Astrocyte (in vitro differentiated cells and primary cell): Measurements from ENCODE around the gene THAP11. TPM values are rescaled to one million over a fixed set of nuclear protein-coding genes. Genes with fewer than 3 reads are reported as not detected.
A peak's percentile ranks its signal among the peaks of the same experiment; 100 is the strongest.

Experiments used
- DNase-seq: peaks from one replicate; pipeline ENCODE4 v3.0.0-alpha.2; 2010; ENCODE audit warnings: low read depth
- FAIRE-seq: peaks from 2 replicates; lab custom pipeline; 2011; peaks lifted over from hg19 to GRCh38; lab: Jason Lieb, UNC
- H2AFZ ChIP-seq: 2 replicates; pipeline ENCODE4 v1.6.0; 2012; ENCODE audit warnings: low read depth, low read length, inconsistent platforms
- H3K27ac ChIP-seq: 2 replicates; pipeline ENCODE4 v1.5.1; 2011; ENCODE audit warnings: low read depth, low read length, inconsistent platforms
- H3K27me3 ChIP-seq: 2 replicates; pipeline ENCODE4 v1.6.0; 2011; ENCODE audit warnings: low read length, inconsistent platforms; ENCODE audit not compliant: insufficient read depth
- H3K36me3 ChIP-seq: 2 replicates; pipeline ENCODE4 v1.5.1; 2011; ENCODE audit warnings: low read length, inconsistent platforms; ENCODE audit not compliant: insufficient read depth
- H3K4me1 ChIP-seq: 2 replicates; pipeline ENCODE4 v1.5.1; 2011; ENCODE audit warnings: low read length, inconsistent platforms; ENCODE audit not compliant: insufficient read depth
- H3K4me2 ChIP-seq: 2 replicates; pipeline ENCODE4 v1.6.0; 2012; ENCODE audit warnings: low read length, inconsistent platforms
- H3K4me3 ChIP-seq: 2 replicates; pipeline ENCODE4 v1.5.1; 2011; ENCODE audit warnings: low read depth, mild to moderate bottlenecking, low read length, inconsistent platforms; ENCODE audit not compliant: insufficient read depth
- H3K79me2 ChIP-seq: 2 replicates; pipeline ENCODE4 v1.6.0; 2012; ENCODE audit warnings: mild to moderate bottlenecking, low read length, inconsistent platforms; ENCODE audit not compliant: insufficient read depth
- H3K9ac ChIP-seq: 2 replicates; pipeline ENCODE4 v1.6.0; 2012; ENCODE audit warnings: mild to moderate bottlenecking, low read length, inconsistent platforms
- H3K9me3 ChIP-seq: 2 replicates; pipeline ENCODE4 v1.5.1; 2012; ENCODE audit warnings: low read depth, mild to moderate bottlenecking, low read length, inconsistent platforms; ENCODE audit not compliant: insufficient read depth
- H4K20me1 ChIP-seq: 2 replicates; pipeline ENCODE4 v1.6.0; 2012; ENCODE audit warnings: low read length, inconsistent platforms; ENCODE audit not compliant: insufficient read depth
- H3K27ac Mint-ChIP-seq: one replicate; pipeline ENCODE4 v1.8.0; 2021; ENCODE audit warnings: mild to moderate bottlenecking, mixed read lengths; ENCODE audit not compliant: unreplicated experiment
- H3K27me3 Mint-ChIP-seq: one replicate; pipeline ENCODE4 v1.8.0; 2021; ENCODE audit warnings: low read depth, mixed read lengths; ENCODE audit not compliant: unreplicated experiment
- H3K36me3 Mint-ChIP-seq: one replicate; pipeline ENCODE4 v1.8.0; 2021; ENCODE audit warnings: low read depth, mixed read lengths; ENCODE audit not compliant: unreplicated experiment
- H3K4me1 Mint-ChIP-seq: one replicate; pipeline ENCODE4 v1.8.0; 2021; ENCODE audit warnings: low read depth, mixed read lengths; ENCODE audit not compliant: unreplicated experiment
- H3K4me3 Mint-ChIP-seq: one replicate; pipeline ENCODE4 v1.8.0; 2021; ENCODE audit warnings: mild to moderate bottlenecking, moderate library complexity, mixed read lengths; ENCODE audit not compliant: unreplicated experiment
- H3K9me3 Mint-ChIP-seq: one replicate; pipeline ENCODE4 v1.8.0; 2021; ENCODE audit warnings: mild to moderate bottlenecking, mixed read lengths; ENCODE audit not compliant: unreplicated experiment
- CTCF ChIP-seq: IDR thresholded peaks from 2 replicates; pipeline ENCODE4 v1.5.1; 2011; ENCODE audit warnings: low read depth, mild to moderate bottlenecking, inconsistent platforms, low read length, moderate library complexity; ENCODE audit not compliant: insufficient read depth
- EZH2 ChIP-seq: IDR thresholded peaks from 2 replicates; pipeline ENCODE4 v1.6.1; 2012; ENCODE audit warnings: mild to moderate bottlenecking, low read length, inconsistent platforms; ENCODE audit not compliant: insufficient read depth
- total RNA-seq: library from RNA; stranded (reverse); gene quantifications from 2 replicates; pipeline ENCODE4 v1.2.1, GENCODE V29; 2021

The THAP11 gene
- total RNA-seq, 1 donor from 2014 or later, result 16.5 TPM

DNA sequence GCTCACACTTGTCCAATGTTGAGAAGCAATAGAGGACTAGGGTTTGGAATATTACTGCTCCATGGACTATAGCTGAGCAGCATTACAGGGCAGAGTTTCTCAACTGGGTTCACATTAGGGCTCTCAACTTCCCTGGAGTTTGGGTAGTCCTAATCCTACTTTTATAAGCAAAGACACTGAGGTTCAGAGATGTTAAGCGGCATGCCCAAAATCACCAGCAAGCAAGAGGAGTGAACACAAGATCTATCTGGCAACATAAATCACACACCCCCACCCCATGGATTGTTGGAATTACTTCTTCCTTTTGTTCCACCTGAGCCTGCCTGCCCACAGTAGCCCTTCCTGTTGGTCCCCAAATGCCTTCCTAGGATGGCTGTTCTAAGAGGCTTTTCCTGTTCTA lies 30.2 kb upstream of the THAP11 start:
- DNase-seq (no peak), FAIRE-seq (no peak)
- H3K9ac ChIP-seq, result no peak overlapping the region
- H3K4me3 ChIP-seq, result no peak overlapping the region
- H3K79me2 ChIP-seq, result no peaks in the 10 kb centered on the region
- H3K27me3 Mint-ChIP-seq, result no peaks in the 10 kb centered on the region
- no peaks in the 10 kb centered on the region for H4K20me1 ChIP-seq
- H3K4me1 ChIP-seq, result peaks cover 4% of the 10 kb centered on the region
- H3K4me2 ChIP-seq, result no peak overlapping the region
- no peak overlapping the region for H3K4me3 Mint-ChIP-seq
- H3K36me3 ChIP-seq, result no peaks in the 10 kb centered on the region
- no peaks in the 10 kb centered on the region for H3K9me3 Mint-ChIP-seq
- no peak for TF ChIP-seq EZH2
- TF ChIP-seq CTCF, result no peak
- no peaks in the 10 kb centered on the region for H3K36me3 Mint-ChIP-seq
- no peak overlapping the region for H3K27ac Mint-ChIP-seq
- peaks cover 2% of the 10 kb centered on the region for H3K4me1 Mint-ChIP-seq
- no peak overlapping the region for H3K27ac ChIP-seq
- H2AFZ ChIP-seq, result no peak overlapping the region
- no peaks in the 10 kb centered on the region for H3K27me3 ChIP-seq
- no peaks in the 10 kb centered on the region for H3K9me3 ChIP-seq

DNA sequence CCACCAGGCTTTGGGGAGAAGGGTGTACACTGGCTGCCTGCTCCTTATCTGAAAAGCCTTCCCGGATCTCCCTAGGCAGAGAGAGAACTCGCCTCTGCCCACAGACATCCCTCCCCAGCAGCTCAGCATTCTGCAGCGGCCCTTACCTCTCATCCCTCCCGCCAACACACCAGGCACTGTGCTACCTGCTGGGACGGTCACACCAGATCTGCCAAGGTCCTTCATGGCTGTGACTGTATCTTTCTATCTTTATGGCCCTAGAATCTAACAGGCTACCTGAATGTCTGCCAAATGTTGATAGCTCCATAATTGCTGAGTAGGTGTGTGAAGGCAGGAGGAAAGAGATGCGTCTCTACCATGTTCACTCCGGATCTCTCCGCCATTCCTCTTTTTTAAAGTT lies 27.6 kb upstream of the THAP11 start:
- H3K4me3 ChIP-seq, result no peak overlapping the region
- no peaks in the 10 kb centered on the region for H3K4me1 Mint-ChIP-seq
- H3K27me3 ChIP-seq, result no peaks in the 10 kb centered on the region
- H3K27ac Mint-ChIP-seq, result no peak overlapping the region
- H3K27me3 Mint-ChIP-seq, result no peaks in the 10 kb centered on the region
- TF ChIP-seq EZH2 (no peak), CTCF (no peak)
- H3K9me3 Mint-ChIP-seq, result no peaks in the 10 kb centered on the region
- H3K4me2 ChIP-seq, result no peak overlapping the region
- DNase-seq (no peak), FAIRE-seq (no peak)
- no peaks in the 10 kb centered on the region for H3K9me3 ChIP-seq
- no peak overlapping the region for H2AFZ ChIP-seq
- H3K9ac ChIP-seq, result no peak overlapping the region
- H3K27ac ChIP-seq, result no peak overlapping the region
- H3K36me3 Mint-ChIP-seq, result no peaks in the 10 kb centered on the region
- no peaks in the 10 kb centered on the region for H3K79me2 ChIP-seq
- no peaks in the 10 kb centered on the region for H4K20me1 ChIP-seq
- H3K4me3 Mint-ChIP-seq, result no peak overlapping the region
- no peaks in the 10 kb centered on the region for H3K4me1 ChIP-seq
- H3K36me3 ChIP-seq, result no peaks in the 10 kb centered on the region

- H3K9me3 Mint-ChIP-seq, result peaks cover 2% of the 10 kb centered on the region
- no peaks in the 10 kb centered on the region for H3K27me3 Mint-ChIP-seq
- peaks cover 8% of the 10 kb centered on the region for H3K36me3 Mint-ChIP-seq
- H3K4me1 ChIP-seq, result no peaks in the 10 kb centered on the region
- peaks cover 6% of the 10 kb centered on the region for H3K4me1 Mint-ChIP-seq
- no peaks in the 10 kb centered on the region for H3K36me3 ChIP-seq
- H3K9me3 ChIP-seq, result no peaks in the 10 kb centered on the region
- DNase-seq (no peak), FAIRE-seq (no peak)
- no peak overlapping the region for H3K4me3 ChIP-seq
- H4K20me1 ChIP-seq, result peaks cover 5% of the 10 kb centered on the region
- no peaks in the 10 kb centered on the region for H3K79me2 ChIP-seq
- no peak overlapping the region for H3K27ac ChIP-seq
- TF ChIP-seq EZH2 (no peak), CTCF (no peak)
- H3K4me2 ChIP-seq, result no peak overlapping the region
- H3K9ac ChIP-seq, result no peak overlapping the region
- peak overlapping the region; percentile 47 for H3K27ac Mint-ChIP-seq
- no peak overlapping the region for H3K4me3 Mint-ChIP-seq
- no peaks in the 10 kb centered on the region for H3K27me3 ChIP-seq
- no peak overlapping the region for H2AFZ ChIP-seq
These were observed 21.4 kb upstream of the THAP11 start for GRCh38 chr16:67820608-67821259.
